Measurements from ENCODE around the gene ALPL. TPM values are rescaled to one million over a fixed set of nuclear protein-coding genes. Genes with fewer than 3 reads are reported as not detected.

The ALPL gene
- total RNA-seq, 2 donors from 2014 or later = 1.6 to 1.9 TPM

GRCh38 chr1:21605012-21605715, 95.9 kb downstream of the ALPL start:
- no peak for DNase-seq
- intact Hi-C loops (cut with DNase I, micrococcal nuclease) = no loop called here
- ATAC-seq = no peak

GRCh38 chr1:21605964-21606705, 96.9 kb downstream of the ALPL start:
- DNase-seq (no peak), ATAC-seq (no peak)
- intact Hi-C loops (cut with DNase I, micrococcal nuclease) = no loop called here

- peak; percentile 95 to 98 for DNase-seq
- ATAC-seq = peak; percentile 94
- intact Hi-C loops (cut with DNase I, micrococcal nuclease) = no loop called here
Observed at GRCh38 chr1:21607549-21608529, 98.6 kb downstream of the ALPL start.

GRCh38 chr1:21608798-21609197, 99.6 kb downstream of the ALPL start:
- intact Hi-C loops (cut with DNase I, micrococcal nuclease) = no loop called here
- no peak for DNase-seq
- no peak for ATAC-seq

GRCh38 chr1:21610027-21610426, 100.8 kb downstream of the ALPL start:
- intact Hi-C loops (cut with DNase I, micrococcal nuclease) = no loop called here
- ATAC-seq = no peak
- DNase-seq = no peak

- ATAC-seq (no peak), DNase-seq (no peak)
- intact Hi-C loops (cut with DNase I, micrococcal nuclease) = no loop called here
Observed at GRCh38 chr1:21610989-21611785, 102.0 kb downstream of the ALPL start.

GRCh38 chr1:21612057-21612456, 102.8 kb downstream of the ALPL start:
- DNase-seq (no peak), ATAC-seq (no peak)
- intact Hi-C loops (cut with DNase I, micrococcal nuclease) = no loop called here

- ATAC-seq = no peak
- no peak for DNase-seq
- intact Hi-C loops (cut with DNase I, micrococcal nuclease) = no loop called here
Observed at GRCh38 chr1:21613072-21613867, 104.0 kb downstream of the ALPL start.

GRCh38 chr1:21614419-21615115, 105.3 kb downstream of the ALPL start:
- DNase-seq (peak; percentile 57 to 59), ATAC-seq (peak; percentile 84)
- intact Hi-C loops (cut with DNase I, micrococcal nuclease) = no loop called here

GRCh38 chr1:21616372-21616771, 107.1 kb downstream of the ALPL start:
- intact Hi-C loops (cut with DNase I, micrococcal nuclease) = no loop called here
- no peak for ATAC-seq

GRCh38 chr1:21617126-21617738, 108.0 kb downstream of the ALPL start:
- intact Hi-C loops (cut with DNase I, micrococcal nuclease) = no loop called here
- ATAC-seq (no peak), DNase-seq (no peak)

More at GRCh38 chr1:21616372-21616771, 107.1 kb downstream of the ALPL start:
- DNase-seq = no peak

GRCh38 chr1:21618059-21618458, 108.8 kb downstream of the ALPL start:
- ATAC-seq (no peak), DNase-seq (no peak)
- intact Hi-C loops (cut with DNase I, micrococcal nuclease) = no loop called here

GRCh38 chr1:21618561-21619374, 109.5 kb downstream of the ALPL start:
- no peak for DNase-seq
- ATAC-seq = no peak
- intact Hi-C loops (cut with DNase I, micrococcal nuclease) = no loop called here

- ATAC-seq = no peak
Observed at GRCh38 chr1:21619375-21619947, 110.2 kb downstream of the ALPL start.

GRCh38 chr1:21620011-21620410, 110.8 kb downstream of the ALPL start:
- DNase-seq (no peak), ATAC-seq (no peak)
- intact Hi-C loops (cut with DNase I, micrococcal nuclease) = no loop called here

More at GRCh38 chr1:21619375-21619947, 110.2 kb downstream of the ALPL start:
- intact Hi-C loops (cut with DNase I, micrococcal nuclease) = no loop called here
- no peak for DNase-seq

GRCh38 chr1:21620496-21620895, 111.3 kb downstream of the ALPL start:
- DNase-seq = no peak
- ATAC-seq = peak; percentile 9
- intact Hi-C loops (cut with DNase I, micrococcal nuclease) = no loop called here
